WTC11 (cell line): ENCODE results near the gene HPSE2. TPM values are rescaled to one million over a fixed set of nuclear protein-coding genes. Genes with fewer than 3 reads are reported as not detected.

Experiments used
- ATAC-seq: fragments of 200-7000 bp; cut with Tn5 transposase; 2 replicates; pipeline ENCODE4 v1.10.0; 2021; ENCODE audit warnings: mild to moderate bottlenecking, moderate library complexity
- CTCF ChIA-PET: fragments of 300-600 bp; sonication (Branson Sonifier 250); formaldehyde crosslinking; loops from one replicate; lab custom pipeline; 2021; ENCODE audit warnings: antibody characterized with exemption; lab: Charles Lee
- POLR2A ChIA-PET: fragments of 350-600 bp; sonication (Branson Sonifier 250); formaldehyde crosslinking; loops from one replicate; lab custom pipeline; 2021; ENCODE audit warnings: antibody characterized with exemption; lab: Charles Lee
- DNase-seq: peaks from one replicate; pipeline ENCODE4 v3.0.0; 2021; ENCODE audit warnings: low spot score
- H3K27ac Mint-ChIP-seq: 2 replicates; pipeline ENCODE4 v1.8.0; 2021; ENCODE audit warnings: mixed read lengths
- H3K27me3 Mint-ChIP-seq: 2 replicates; pipeline ENCODE4 v1.8.0; 2021; ENCODE audit warnings: low read depth, mild to moderate bottlenecking, moderate library complexity, mixed read lengths
- H3K36me3 Mint-ChIP-seq: 2 replicates; pipeline ENCODE4 v1.8.0; 2021; ENCODE audit warnings: mixed read lengths
- H3K4me1 Mint-ChIP-seq: 2 replicates; pipeline ENCODE4 v1.8.0; 2022; ENCODE audit warnings: mixed read lengths
- H3K4me3 Mint-ChIP-seq: 2 replicates; pipeline ENCODE4 v1.8.0; 2021; ENCODE audit warnings: mild to moderate bottlenecking, moderate library complexity, mixed read lengths
- H3K9me3 Mint-ChIP-seq: 2 replicates; pipeline ENCODE4 v1.8.0; 2021; ENCODE audit warnings: mixed read lengths
- ARID4B ChIP-seq: sonication (generic); formaldehyde crosslinking; IDR thresholded peaks from 2 replicates; pipeline ENCODE4 v1.8.0; 2023; ENCODE audit warnings: missing genetic modification reagents, mild to moderate bottlenecking, borderline replicate concordance
- E2F4 ChIP-seq: sonication (generic); formaldehyde crosslinking; IDR thresholded peaks from 2 replicates; pipeline ENCODE4 v1.8.1; 2022; ENCODE audit warnings: low read depth, mild to moderate bottlenecking, moderate library complexity, missing genetic modification reagents, borderline replicate concordance
- ELF4 ChIP-seq: sonication (generic); formaldehyde crosslinking; IDR thresholded peaks from 2 replicates; pipeline ENCODE4 v1.8.1; 2022; ENCODE audit warnings: low read depth, mild to moderate bottlenecking, moderate library complexity, missing genetic modification reagents
- EMX1 ChIP-seq: fragments of 250-450 bp; sonication (Bioruptor Pico); IDR thresholded peaks from 2 replicates; pipeline ENCODE4 v1.8.0; 2021; ENCODE audit warnings: mild to moderate bottlenecking
- ESRRA ChIP-seq: sonication (generic); formaldehyde crosslinking; IDR thresholded peaks from 2 replicates; pipeline ENCODE4 v1.8.1; 2022; ENCODE audit warnings: mild to moderate bottlenecking, missing genetic modification reagents, borderline replicate concordance
- ETV6 ChIP-seq: sonication (generic); formaldehyde crosslinking; IDR thresholded peaks from 2 replicates; pipeline ENCODE4 v1.8.1; 2022; ENCODE audit warnings: mild to moderate bottlenecking, missing genetic modification reagents
- GRHL2 ChIP-seq: fragments of 250-450 bp; sonication (Bioruptor Pico); IDR thresholded peaks from 2 replicates; pipeline ENCODE4 v1.8.0; 2022; ENCODE audit warnings: mild to moderate bottlenecking, moderate library complexity; ENCODE audit not compliant: insufficient replicate concordance, severe bottlenecking
- HMGXB4 ChIP-seq: sonication (generic); formaldehyde crosslinking; IDR thresholded peaks from 2 replicates; pipeline ENCODE4 v1.8.1; 2023; ENCODE audit warnings: mild to moderate bottlenecking, moderate library complexity, missing genetic modification reagents
- JUN ChIP-seq: sonication (generic); formaldehyde crosslinking; IDR thresholded peaks from 2 replicates; pipeline ENCODE4 v1.8.0; 2023; ENCODE audit warnings: mild to moderate bottlenecking, missing genetic modification reagents
- MXD4 ChIP-seq: fragments of 250-450 bp; sonication (Bioruptor Pico); IDR thresholded peaks from 2 replicates; pipeline ENCODE4 v1.8.0; 2021; ENCODE audit warnings: mild to moderate bottlenecking, moderate library complexity, borderline replicate concordance
- MYBL2 ChIP-seq: sonication (generic); formaldehyde crosslinking; IDR thresholded peaks from 2 replicates; pipeline ENCODE4 v1.8.1; 2023; ENCODE audit warnings: mild to moderate bottlenecking, moderate library complexity, missing genetic modification reagents
- NFE2L1 ChIP-seq: sonication (generic); formaldehyde crosslinking; IDR thresholded peaks from 2 replicates; pipeline ENCODE4 v1.8.1; 2023; ENCODE audit warnings: missing genetic modification reagents
- PRDM15 ChIP-seq: sonication (generic); formaldehyde crosslinking; IDR thresholded peaks from 2 replicates; pipeline ENCODE4 v1.8.0; 2022; ENCODE audit warnings: missing genetic modification reagents
- TCF7 ChIP-seq: sonication (generic); formaldehyde crosslinking; IDR thresholded peaks from 2 replicates; pipeline ENCODE4 v1.8.0; 2022; ENCODE audit warnings: mild to moderate bottlenecking, low read depth, missing genetic modification reagents, moderate library complexity
- ZNF281 ChIP-seq: sonication (generic); formaldehyde crosslinking; IDR thresholded peaks from 2 replicates; pipeline ENCODE4 v1.8.0; 2023; ENCODE audit warnings: mild to moderate bottlenecking, missing genetic modification reagents
- ZNF532 ChIP-seq: fragments of 250-450 bp; sonication (Bioruptor Pico); IDR thresholded peaks from 2 replicates; pipeline ENCODE4 v1.9.0; 2021; ENCODE audit warnings: mild to moderate bottlenecking, borderline replicate concordance
- total RNA-seq: library from RNA; stranded (reverse); gene quantifications from 3 replicates; pipeline ENCODE4 v1.2.3, GENCODE V29; 2021

The HPSE2 gene
- total RNA-seq, 1 experiment from 2014 or later, result 0.66 TPM

GRCh38 chr10:99010286-99010685 lies 225.4 kb downstream of the HPSE2 start:
- ChIA-PET POLR2A (no interaction called here), CTCF (interaction anchor here (1.4 kb wide), 1 partner anchor 543 kb away, joined by 3 read pairs; no protein-coding TSS in a partner anchor)
- peaks cover 3% of the 10 kb centered on the region; the same call in 1 of the 2 replicates for H3K4me1 Mint-ChIP-seq
- TF ChIP-seq TCF7 (CRISPR knock-in tag), result no peak
- no peak for TF ChIP-seq ELF4 (CRISPR knock-in tag)
- TF ChIP-seq HMGXB4 (CRISPR knock-in tag), result no peak
- TF ChIP-seq JUN (CRISPR knock-in tag), result no peak
- TF ChIP-seq ZNF281 (CRISPR knock-in tag), result no peak
- no peak for TF ChIP-seq EMX1 (CRISPR knock-in tag)
- TF ChIP-seq E2F4 (CRISPR knock-in tag), result no peak
- no peak for TF ChIP-seq ESRRA
- no peak for TF ChIP-seq ETV6 (CRISPR knock-in tag)
- no peak for TF ChIP-seq PRDM15 (CRISPR knock-in tag)
- ATAC-seq (no peak), DNase-seq (no peak)
- no peaks in the 10 kb centered on the region for H3K27me3 Mint-ChIP-seq
- H3K9me3 Mint-ChIP-seq, result peaks cover 14% of the 10 kb centered on the region
- H3K4me3 Mint-ChIP-seq, result no peak overlapping the region
- no peak overlapping the region for H3K27ac Mint-ChIP-seq
- peaks cover 7% of the 10 kb centered on the region for H3K36me3 Mint-ChIP-seq

- ChIA-PET POLR2A (no interaction called here), CTCF (interaction anchor here (1.0 kb wide), 1 partner anchor 164 kb away, joined by 3 read pairs; no protein-coding TSS in a partner anchor)
- Mint-ChIP-seq H3K27me3 (peaks cover 7% of the 10 kb centered on the region; the same call in 1 of the 2 replicates), H3K4me1 (peaks cover 3% of the 10 kb centered on the region; the same call in 1 of the 2 replicates), H3K36me3 (peaks cover 16% of the 10 kb centered on the region), H3K4me3 (no peak overlapping the region), H3K9me3 (peaks cover 32% of the 10 kb centered on the region), H3K27ac (no peak overlapping the region)
- ATAC-seq (no peak), DNase-seq (no peak)
- no peak for TF ChIP-seq MYBL2 (CRISPR knock-in tag)
- TF ChIP-seq NFE2L1, result no peak
- no peak for TF ChIP-seq MXD4 (CRISPR knock-in tag)
- TF ChIP-seq GRHL2 (CRISPR knock-in tag), result no peak
- TF ChIP-seq ZNF532 (CRISPR knock-in tag), result no peak
- TF ChIP-seq ARID4B (CRISPR knock-in tag), result no peak
- TF ChIP-seq TCF7 (CRISPR knock-in tag), result no peak
These were observed 227.6 kb downstream of the HPSE2 start for GRCh38 chr10:99008054-99008453.
